HEK293 (cell line): ENCODE results near the gene MITF.

Source experiments
- CTCF ChIA-PET: fragments of 350-600 bp; formaldehyde crosslinking; extraction: SDS; loops from one replicate; lab custom pipeline; 2021; ENCODE audit warnings: antibody characterized with exemption; lab: Yijun Ruan, JAX
- POLR2A ChIA-PET: fragments of 300-600 bp; formaldehyde crosslinking; extraction: SDS; loops from one replicate; lab custom pipeline; 2020; ENCODE audit warnings: antibody characterized with exemption, inconsistent platforms; lab: Yijun Ruan, JAX
- H3K27ac ChIP-seq: fragments of 200-500 bp; sonication (Bioruptor generic); 2 replicates; pipeline ENCODE4 v1.5.1; 2014; ENCODE audit warnings: low read depth, low read length, control low read depth, inconsistent platforms; ENCODE audit errors: extremely low read depth
- H3K36me3 ChIP-seq, 2 experiments: fragments of 200-500 bp in 1 of 2; sonication (Bioruptor generic) in 1 of 2; 1 replicate in 1 of 2; 2 replicates in 1 of 2; pipeline ENCODE4 v1.5.1; 2014 to 2017; ENCODE audit warnings: inconsistent platforms in 2 of 2, low read length in 2 of 2; ENCODE audit not compliant: control insufficient read depth in 2 of 2, insufficient read depth in 1 of 2
- H3K4me1 ChIP-seq: fragments of 200-500 bp; sonication (Bioruptor generic); 2 replicates; pipeline ENCODE4 v1.5.1; 2014; ENCODE audit warnings: mild to moderate bottlenecking, low read length, inconsistent platforms; ENCODE audit not compliant: control insufficient read depth, insufficient read depth
- H3K4me3 ChIP-seq: 2 replicates; pipeline ENCODE4 v1.5.1; 2011; ENCODE audit warnings: low read depth, mild to moderate bottlenecking, control low read depth, low read length, moderate library complexity
- H3K9me3 ChIP-seq: fragments of 200-500 bp; sonication (Bioruptor generic); 2 replicates; pipeline ENCODE4 v1.5.1; 2014; ENCODE audit warnings: low read depth, low read length, inconsistent platforms; ENCODE audit not compliant: control insufficient read depth, insufficient read depth
- BCL11B ChIP-seq: fragments of 450-650 bp; formaldehyde crosslinking; IDR thresholded peaks from 2 replicates; pipeline ENCODE4 v1.5.1; 2016; ENCODE audit warnings: low read depth, missing biosample characterization, missing genetic modification characterization
- GLI2 ChIP-seq: fragments of 450-650 bp; formaldehyde crosslinking; IDR thresholded peaks from 2 replicates; pipeline ENCODE4; 2017; ENCODE audit warnings: missing biosample characterization, missing genetic modification characterization, low read depth, borderline replicate concordance
- GLI4 ChIP-seq: fragments of 450-650 bp; formaldehyde crosslinking; IDR thresholded peaks from 2 replicates; pipeline ENCODE4 v1.5.1; 2016; ENCODE audit warnings: missing biosample characterization, missing genetic modification characterization
- KLF16 ChIP-seq: fragments of 450-650 bp; formaldehyde crosslinking; IDR thresholded peaks from 2 replicates; pipeline ENCODE4 v1.5.1; 2017; ENCODE audit warnings: missing biosample characterization, missing genetic modification characterization
- PBX3 ChIP-seq: sonication (generic); formaldehyde crosslinking; IDR thresholded peaks from 2 replicates; pipeline ENCODE4 v1.8.1; 2022; ENCODE audit warnings: mild to moderate bottlenecking, moderate library complexity, missing genetic modification reagents
- PRDM1 ChIP-seq: fragments of 450-650 bp; formaldehyde crosslinking; IDR thresholded peaks from 2 replicates; pipeline ENCODE4; 2016; ENCODE audit warnings: missing biosample characterization, missing genetic modification characterization
- WT1 ChIP-seq: fragments of 450-650 bp; formaldehyde crosslinking; IDR thresholded peaks from 2 replicates; pipeline ENCODE4 v1.5.1; 2016; ENCODE audit warnings: missing biosample characterization, missing genetic modification characterization
- ZBTB7A ChIP-seq: fragments of 450-650 bp; formaldehyde crosslinking; IDR thresholded peaks from 2 replicates; pipeline ENCODE4 v1.5.1; 2016; ENCODE audit warnings: low read depth, missing biosample characterization, missing genetic modification characterization
- ZFHX2 ChIP-seq: fragments of 450-650 bp; formaldehyde crosslinking; conservative IDR thresholded peaks from 2 replicates; pipeline ENCODE4 v1.5.1; 2016; ENCODE audit warnings: missing biosample characterization, missing genetic modification characterization
- ZNF133 ChIP-seq: fragments of 450-650 bp; formaldehyde crosslinking; IDR thresholded peaks from 2 replicates; pipeline ENCODE4 v1.5.1; 2016; ENCODE audit warnings: missing biosample characterization, missing genetic modification characterization
- ZNF140 ChIP-seq: fragments of 450-650 bp; formaldehyde crosslinking; IDR thresholded peaks from 2 replicates; pipeline ENCODE4 v1.5.1; 2016; ENCODE audit warnings: missing biosample characterization, missing genetic modification characterization
- ZNF19 ChIP-seq: fragments of 450-650 bp; formaldehyde crosslinking; IDR thresholded peaks from 2 replicates; pipeline ENCODE4; 2016; ENCODE audit warnings: missing biosample characterization, missing genetic modification characterization, low read depth
- ZNF26 ChIP-seq: fragments of 450-650 bp; formaldehyde crosslinking; IDR thresholded peaks from 2 replicates; pipeline ENCODE4 v1.5.1; 2016; ENCODE audit warnings: missing biosample characterization, missing genetic modification characterization
- ZNF274 ChIP-seq, 2 experiments: fragments of 200-500 bp in 1 of 2; fragments of 450-650 bp in 1 of 2; sonication (Bioruptor generic) in 1 of 2; formaldehyde crosslinking in 1 of 2; IDR thresholded peaks; 2 replicates each; pipeline versions ENCODE4 v1.5.1 to v1.6.1; 2014 to 2016; ENCODE audit warnings: borderline replicate concordance in 1 of 2, inconsistent platforms in 1 of 2, low read length in 1 of 2, missing biosample characterization in 1 of 2, missing genetic modification characterization in 1 of 2
- ZNF280D ChIP-seq: fragments of 450-650 bp; formaldehyde crosslinking; IDR thresholded peaks from 2 replicates; pipeline ENCODE4 v1.5.1; 2016; ENCODE audit warnings: missing biosample characterization, missing genetic modification characterization
- ZNF362 ChIP-seq: fragments of 450-650 bp; formaldehyde crosslinking; IDR thresholded peaks from 2 replicates; pipeline ENCODE4 v1.5.1; 2016; ENCODE audit warnings: missing biosample characterization, missing genetic modification characterization
- ZNF366 ChIP-seq: fragments of 450-650 bp; formaldehyde crosslinking; conservative IDR thresholded peaks from 2 replicates; pipeline ENCODE4 v1.5.1; 2016; ENCODE audit warnings: missing biosample characterization, missing genetic modification characterization
- ZNF530 ChIP-seq: fragments of 450-650 bp; formaldehyde crosslinking; IDR thresholded peaks from 2 replicates; pipeline ENCODE4 v1.5.1; 2016; ENCODE audit warnings: low read depth, missing biosample characterization, missing genetic modification characterization
- ZNF670 ChIP-seq: fragments of 450-650 bp; formaldehyde crosslinking; IDR thresholded peaks from 2 replicates; pipeline ENCODE4 v1.5.1; 2016; ENCODE audit warnings: missing biosample characterization, missing genetic modification characterization, low read depth
- ZNF768 ChIP-seq: fragments of 450-650 bp; formaldehyde crosslinking; IDR thresholded peaks from 2 replicates; pipeline ENCODE4 v1.5.1; 2018; ENCODE audit warnings: missing biosample characterization, mild to moderate bottlenecking, missing genetic modification characterization
- ZNF777 ChIP-seq: fragments of 450-650 bp; formaldehyde crosslinking; IDR thresholded peaks from 2 replicates; pipeline ENCODE4 v1.5.1; 2017; ENCODE audit warnings: missing biosample characterization, missing genetic modification characterization, borderline replicate concordance
- ZNF792 ChIP-seq: fragments of 450-650 bp; formaldehyde crosslinking; IDR thresholded peaks from 2 replicates; pipeline ENCODE4 v1.5.1; 2016; ENCODE audit warnings: missing biosample characterization, missing genetic modification characterization

The MITF gene

GRCh38 chr3:69786854-69787253 lies 47.6 kb downstream of the MITF start:
- H3K9me3 ChIP-seq = no peaks in the 10 kb centered on the region
- no peak overlapping the region for H3K4me3 ChIP-seq
- H3K36me3 ChIP-seq = no peaks in the 10 kb centered on the region
- ChIA-PET CTCF (no interaction called here), POLR2A (no interaction called here)
- H3K27ac ChIP-seq = no peak overlapping the region
- H3K4me1 ChIP-seq = peaks cover 2% of the 10 kb centered on the region; the same call in 1 of the 2 replicates
- no peak for TF ChIP-seq ZNF777 (tag by site-specific recombination)
- TF ChIP-seq WT1 (tag by site-specific recombination) = no peak
- no peak for TF ChIP-seq GLI2 (tag by site-specific recombination)

- no peak overlapping the region for H3K4me3 ChIP-seq
- no peak overlapping the region for H3K27ac ChIP-seq
- no peaks in the 10 kb centered on the region for H3K36me3 ChIP-seq
- TF ChIP-seq ZBTB7A (no peak), ZNF362 (tag by site-specific recombination) (0 out of 2 replicates have a peak, but pooled peaks have one; percentile 18), ZNF366 (tag by site-specific recombination) (0 out of 2 replicates have a peak, but pooled peaks have one; percentile 14)
- CTCF ChIA-PET = no interaction called here
- H3K9me3 ChIP-seq = no peaks in the 10 kb centered on the region
- POLR2A ChIA-PET = no interaction called here
- H3K4me1 ChIP-seq = peaks cover 2% of the 10 kb centered on the region; the same call in 1 of the 2 replicates
Measured at GRCh38 chr3:69787436-69788168, 48.3 kb downstream of the MITF start.

GRCh38 chr3:69791106-69791505 lies 51.8 kb downstream of the MITF start:
- ChIA-PET POLR2A (no interaction called here), CTCF (interaction anchor here (0.7 to 6.9 kb wide), 6 partner anchors 32 to 152 kb away, joined by 3 to 63 read pairs (median 6); no protein-coding TSS in a partner anchor)
- Histone ChIP-seq H3K36me3 (no peaks in the 10 kb centered on the region), H3K27ac (no peak overlapping the region), H3K4me3 (no peak overlapping the region), H3K4me1 (no peaks in the 10 kb centered on the region), H3K9me3 (no peaks in the 10 kb centered on the region)
- TF ChIP-seq ZNF26 = no peak
- TF ChIP-seq ZNF274 (IDR thresholded peaks at IDR 0.05; ENCODE audit: low read length) = no peak
- no peak for TF ChIP-seq ZNF274 (tag by site-specific recombination; IDR thresholded peaks at IDR 0.05; ENCODE audit: borderline replicate concordance)
- no peak for TF ChIP-seq ZNF19 (tag by site-specific recombination)
- no peak for TF ChIP-seq ZNF530 (tag by site-specific recombination)
- no peak for TF ChIP-seq ZNF133 (tag by site-specific recombination)
- TF ChIP-seq ZNF768 = no peak
- TF ChIP-seq BCL11B = no peak
- no peak for TF ChIP-seq GLI2 (tag by site-specific recombination)
- TF ChIP-seq PBX3 (CRISPR knock-in tag) = no peak
- TF ChIP-seq ZNF140 (tag by site-specific recombination) = no peak
- TF ChIP-seq PRDM1 = no peak
- TF ChIP-seq ZNF280D = no peak
- TF ChIP-seq GLI4 (tag by site-specific recombination) = no peak
- TF ChIP-seq ZNF792 (tag by site-specific recombination) = no peak
- no peak for TF ChIP-seq ZNF670 (tag by site-specific recombination)
- no peak for TF ChIP-seq ZFHX2 (tag by site-specific recombination)
- no peak for TF ChIP-seq KLF16 (tag by site-specific recombination)
